HEK293 (cell line): ENCODE results near the gene SUSD6.

ENCODE experiments used
- CTCF ChIA-PET: fragments of 350-600 bp; formaldehyde crosslinking; extraction: SDS; loops from one replicate; lab custom pipeline; 2021; ENCODE audit warnings: antibody characterized with exemption; lab: Yijun Ruan, JAX
- POLR2A ChIA-PET: fragments of 300-600 bp; formaldehyde crosslinking; extraction: SDS; loops from one replicate; lab custom pipeline; 2020; ENCODE audit warnings: antibody characterized with exemption, inconsistent platforms; lab: Yijun Ruan, JAX
- H3K27ac ChIP-seq: fragments of 200-500 bp; sonication (Bioruptor generic); 2 replicates; pipeline ENCODE4 v1.5.1; 2014; ENCODE audit warnings: low read depth, low read length, control low read depth, inconsistent platforms; ENCODE audit errors: extremely low read depth
- H3K36me3 ChIP-seq, 2 experiments: fragments of 200-500 bp in 1 of 2; sonication (Bioruptor generic) in 1 of 2; 1 replicate in 1 of 2; 2 replicates in 1 of 2; pipeline ENCODE4 v1.5.1; 2014 to 2017; ENCODE audit warnings: inconsistent platforms in 2 of 2, low read length in 2 of 2; ENCODE audit not compliant: control insufficient read depth in 2 of 2, insufficient read depth in 1 of 2
- H3K4me1 ChIP-seq: fragments of 200-500 bp; sonication (Bioruptor generic); 2 replicates; pipeline ENCODE4 v1.5.1; 2014; ENCODE audit warnings: mild to moderate bottlenecking, low read length, inconsistent platforms; ENCODE audit not compliant: control insufficient read depth, insufficient read depth
- H3K4me3 ChIP-seq: 2 replicates; pipeline ENCODE4 v1.5.1; 2011; ENCODE audit warnings: low read depth, mild to moderate bottlenecking, control low read depth, low read length, moderate library complexity
- H3K9me3 ChIP-seq: fragments of 200-500 bp; sonication (Bioruptor generic); 2 replicates; pipeline ENCODE4 v1.5.1; 2014; ENCODE audit warnings: low read depth, low read length, inconsistent platforms; ENCODE audit not compliant: control insufficient read depth, insufficient read depth
- GLIS1 ChIP-seq: fragments of 450-650 bp; formaldehyde crosslinking; IDR thresholded peaks from 2 replicates; pipeline ENCODE4 v1.5.1; 2016; ENCODE audit warnings: missing biosample characterization, missing genetic modification characterization
- SP2 ChIP-seq: fragments of 450-650 bp; formaldehyde crosslinking; IDR thresholded peaks from 2 replicates; pipeline ENCODE4 v1.5.1; 2016; ENCODE audit warnings: missing biosample characterization, missing genetic modification characterization
- ZBTB1 ChIP-seq: fragments of 450-650 bp; formaldehyde crosslinking; IDR thresholded peaks from 2 replicates; pipeline ENCODE4 v1.5.1; 2016; ENCODE audit warnings: missing biosample characterization, missing genetic modification characterization
- ZBTB8A ChIP-seq: fragments of 450-650 bp; formaldehyde crosslinking; IDR thresholded peaks from 2 replicates; pipeline ENCODE4 v1.5.1; 2016; ENCODE audit warnings: missing biosample characterization, missing genetic modification characterization
- ZFP37 ChIP-seq: fragments of 450-650 bp; formaldehyde crosslinking; IDR thresholded peaks from 2 replicates; pipeline ENCODE4 v1.5.1; 2016; ENCODE audit warnings: missing biosample characterization, missing genetic modification characterization
- ZNF133 ChIP-seq: fragments of 450-650 bp; formaldehyde crosslinking; IDR thresholded peaks from 2 replicates; pipeline ENCODE4 v1.5.1; 2016; ENCODE audit warnings: missing biosample characterization, missing genetic modification characterization
- ZNF155 ChIP-seq: fragments of 450-650 bp; formaldehyde crosslinking; IDR thresholded peaks from 2 replicates; pipeline ENCODE4 v1.5.1; 2016; ENCODE audit warnings: missing biosample characterization, missing genetic modification characterization
- ZNF157 ChIP-seq: fragments of 450-650 bp; formaldehyde crosslinking; IDR thresholded peaks from 2 replicates; pipeline ENCODE4 v1.5.1; 2016; ENCODE audit warnings: missing biosample characterization, missing genetic modification characterization
- ZNF24 ChIP-seq: fragments of 450-650 bp; formaldehyde crosslinking; IDR thresholded peaks from 2 replicates; pipeline ENCODE4 v1.5.1; 2016; ENCODE audit warnings: missing biosample characterization, missing genetic modification characterization
- ZNF274 ChIP-seq, 2 experiments: fragments of 200-500 bp in 1 of 2; fragments of 450-650 bp in 1 of 2; sonication (Bioruptor generic) in 1 of 2; formaldehyde crosslinking in 1 of 2; IDR thresholded peaks; 2 replicates each; pipeline versions ENCODE4 v1.5.1 to v1.6.1; 2014 to 2016; ENCODE audit warnings: borderline replicate concordance in 1 of 2, inconsistent platforms in 1 of 2, low read length in 1 of 2, missing biosample characterization in 1 of 2, missing genetic modification characterization in 1 of 2
- ZNF350 ChIP-seq: fragments of 450-650 bp; formaldehyde crosslinking; IDR thresholded peaks from 2 replicates; pipeline ENCODE4 v1.5.0; 2017; ENCODE audit warnings: missing biosample characterization, mild to moderate bottlenecking, missing genetic modification characterization
- ZNF501 ChIP-seq: fragments of 450-650 bp; formaldehyde crosslinking; IDR thresholded peaks from 2 replicates; pipeline ENCODE4 v1.5.1; 2016; ENCODE audit warnings: missing biosample characterization, missing genetic modification characterization
- ZNF510 ChIP-seq: fragments of 450-650 bp; formaldehyde crosslinking; IDR thresholded peaks from 2 replicates; pipeline ENCODE4 v1.5.1; 2018; ENCODE audit warnings: mild to moderate bottlenecking, missing genetic modification characterization, missing biosample characterization; ENCODE audit not compliant: insufficient replicate concordance
- ZNF544 ChIP-seq: fragments of 450-650 bp; formaldehyde crosslinking; IDR thresholded peaks from 2 replicates; pipeline ENCODE4 v1.5.0; 2017; ENCODE audit warnings: missing biosample characterization, missing genetic modification characterization
- ZNF670 ChIP-seq: fragments of 450-650 bp; formaldehyde crosslinking; IDR thresholded peaks from 2 replicates; pipeline ENCODE4 v1.5.1; 2016; ENCODE audit warnings: missing biosample characterization, missing genetic modification characterization, low read depth
- ZNF837 ChIP-seq: fragments of 450-650 bp; formaldehyde crosslinking; IDR thresholded peaks from 2 replicates; pipeline ENCODE4 v1.5.1; 2016; ENCODE audit warnings: missing biosample characterization, missing genetic modification characterization
- ZNF843 ChIP-seq: fragments of 450-650 bp; formaldehyde crosslinking; IDR thresholded peaks from 2 replicates; pipeline ENCODE4 v1.5.1; 2016; ENCODE audit warnings: missing biosample characterization, missing genetic modification characterization
- ZXDB ChIP-seq: fragments of 450-650 bp; formaldehyde crosslinking; IDR thresholded peaks from 2 replicates; pipeline ENCODE4 v1.5.1; 2016; ENCODE audit warnings: missing biosample characterization, missing genetic modification characterization
- TF ChIP-seq, protein P1 (sequence below): sonication (generic); formaldehyde crosslinking; IDR thresholded peaks from 2 replicates; pipeline ENCODE4 v1.8.1; 2022; ENCODE audit warnings: mild to moderate bottlenecking, moderate library complexity, missing genetic modification reagents
- TF ChIP-seq, protein P2 (sequence below): fragments of 450-650 bp; formaldehyde crosslinking; IDR thresholded peaks from 2 replicates; pipeline ENCODE4; 2016; ENCODE audit warnings: missing biosample characterization, missing genetic modification characterization
- TF ChIP-seq, protein P3 (sequence below): fragments of 450-650 bp; formaldehyde crosslinking; IDR thresholded peaks from 2 replicates; pipeline ENCODE4 v1.5.1; 2016; ENCODE audit warnings: missing biosample characterization, missing genetic modification characterization
- TF ChIP-seq, protein P4 (sequence below): fragments of 450-650 bp; formaldehyde crosslinking; IDR thresholded peaks from 2 replicates; pipeline ENCODE4 v1.5.1; 2016; ENCODE audit warnings: missing biosample characterization, missing genetic modification characterization
- TF ChIP-seq, protein P5 (sequence below): fragments of 450-650 bp; formaldehyde crosslinking; IDR thresholded peaks from 2 replicates; pipeline ENCODE4 v1.5.1; 2016; ENCODE audit warnings: missing biosample characterization, missing genetic modification characterization

The SUSD6 gene

DNA sequence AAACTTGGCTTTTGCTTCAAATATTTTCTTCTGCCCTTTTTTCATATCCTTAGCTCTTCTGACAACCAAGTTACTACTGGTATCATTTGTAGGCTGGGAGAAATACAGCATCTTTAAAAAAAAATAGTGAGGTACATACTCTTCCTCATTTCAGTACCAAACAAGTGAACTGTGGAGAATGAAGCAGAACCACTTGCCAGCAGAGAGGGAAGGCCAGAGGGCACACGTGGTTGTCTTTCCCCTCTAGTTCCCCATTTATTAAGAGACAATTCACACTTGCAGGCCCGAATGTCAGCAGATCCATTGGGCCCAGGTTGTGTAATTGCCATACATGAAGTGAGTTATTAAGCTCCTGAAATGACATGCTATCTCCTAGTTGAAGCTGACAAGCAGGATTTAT lies 3.2 kb downstream of the SUSD6 start:
- Histone ChIP-seq H3K36me3 (no peaks in the 10 kb centered on the region), H3K9me3 (no peaks in the 10 kb centered on the region), H3K4me1 (peaks cover 25% of the 10 kb centered on the region), H3K4me3 (no peak overlapping the region), H3K27ac (no peak overlapping the region)
- TF ChIP-seq, protein P1, sequence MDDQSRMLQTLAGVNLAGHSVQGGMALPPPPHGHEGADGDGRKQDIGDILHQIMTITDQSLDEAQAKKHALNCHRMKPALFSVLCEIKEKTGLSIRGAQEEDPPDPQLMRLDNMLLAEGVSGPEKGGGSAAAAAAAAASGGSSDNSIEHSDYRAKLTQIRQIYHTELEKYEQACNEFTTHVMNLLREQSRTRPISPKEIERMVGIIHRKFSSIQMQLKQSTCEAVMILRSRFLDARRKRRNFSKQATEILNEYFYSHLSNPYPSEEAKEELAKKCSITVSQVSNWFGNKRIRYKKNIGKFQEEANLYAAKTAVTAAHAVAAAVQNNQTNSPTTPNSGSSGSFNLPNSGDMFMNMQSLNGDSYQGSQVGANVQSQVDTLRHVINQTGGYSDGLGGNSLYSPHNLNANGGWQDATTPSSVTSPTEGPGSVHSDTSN (CRISPR knock-in tag) = no peak
- TF ChIP-seq, protein P2, sequence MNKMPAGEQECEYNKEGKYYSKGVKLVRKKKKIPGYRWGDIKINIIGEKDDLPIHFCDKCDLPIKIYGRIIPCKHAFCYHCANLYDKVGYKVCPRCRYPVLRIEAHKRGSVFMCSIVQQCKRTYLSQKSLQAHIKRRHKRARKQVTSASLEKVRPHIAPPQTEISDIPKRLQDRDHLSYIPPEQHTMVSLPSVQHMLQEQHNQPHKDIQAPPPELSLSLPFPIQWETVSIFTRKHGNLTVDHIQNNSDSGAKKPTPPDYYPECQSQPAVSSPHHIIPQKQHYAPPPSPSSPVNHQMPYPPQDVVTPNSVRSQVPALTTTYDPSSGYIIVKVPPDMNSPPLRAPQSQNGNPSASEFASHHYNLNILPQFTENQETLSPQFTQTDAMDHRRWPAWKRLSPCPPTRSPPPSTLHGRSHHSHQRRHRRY (tag by site-specific recombination) = no peak
- TF ChIP-seq ZNF501 (tag by site-specific recombination) = no peak
- TF ChIP-seq ZNF670 = no peak
- TF ChIP-seq ZNF510 (tag by site-specific recombination) = no peak
- TF ChIP-seq SP2 (tag by site-specific recombination) = no peak
- TF ChIP-seq ZXDB (tag by site-specific recombination) = no peak
- TF ChIP-seq ZBTB1 (tag by site-specific recombination) = no peak
- no peak for TF ChIP-seq ZNF155 (tag by site-specific recombination)
- TF ChIP-seq ZNF544 = no peak
- TF ChIP-seq ZNF837 (tag by site-specific recombination) = no peak
- TF ChIP-seq, protein P3, sequence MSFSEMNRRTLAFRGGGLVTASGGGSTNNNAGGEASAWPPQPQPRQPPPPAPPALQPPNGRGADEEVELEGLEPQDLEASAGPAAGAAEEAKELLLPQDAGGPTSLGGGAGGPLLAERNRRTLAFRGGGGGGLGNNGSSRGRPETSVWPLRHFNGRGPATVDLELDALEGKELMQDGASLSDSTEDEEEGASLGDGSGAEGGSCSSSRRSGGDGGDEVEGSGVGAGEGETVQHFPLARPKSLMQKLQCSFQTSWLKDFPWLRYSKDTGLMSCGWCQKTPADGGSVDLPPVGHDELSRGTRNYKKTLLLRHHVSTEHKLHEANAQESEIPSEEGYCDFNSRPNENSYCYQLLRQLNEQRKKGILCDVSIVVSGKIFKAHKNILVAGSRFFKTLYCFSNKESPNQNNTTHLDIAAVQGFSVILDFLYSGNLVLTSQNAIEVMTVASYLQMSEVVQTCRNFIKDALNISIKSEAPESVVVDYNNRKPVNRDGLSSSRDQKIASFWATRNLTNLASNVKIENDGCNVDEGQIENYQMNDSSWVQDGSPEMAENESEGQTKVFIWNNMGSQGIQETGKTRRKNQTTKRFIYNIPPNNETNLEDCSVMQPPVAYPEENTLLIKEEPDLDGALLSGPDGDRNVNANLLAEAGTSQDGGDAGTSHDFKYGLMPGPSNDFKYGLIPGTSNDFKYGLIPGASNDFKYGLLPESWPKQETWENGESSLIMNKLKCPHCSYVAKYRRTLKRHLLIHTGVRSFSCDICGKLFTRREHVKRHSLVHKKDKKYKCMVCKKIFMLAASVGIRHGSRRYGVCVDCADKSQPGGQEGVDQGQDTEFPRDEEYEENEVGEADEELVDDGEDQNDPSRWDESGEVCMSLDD (tag by site-specific recombination) = no peak
- POLR2A ChIA-PET = interaction anchor here (1.2 kb wide), 1 partner anchor 152 kb away, joined by 3 read pairs; the partner anchor contains the start of gene SRSF5
- CTCF ChIA-PET = interaction anchor here (0.7 to 0.9 kb wide), 3 partner anchors 9 to 153 kb away, joined by 3 to 4 read pairs (median 3); no protein-coding TSS in a partner anchor

DNA sequence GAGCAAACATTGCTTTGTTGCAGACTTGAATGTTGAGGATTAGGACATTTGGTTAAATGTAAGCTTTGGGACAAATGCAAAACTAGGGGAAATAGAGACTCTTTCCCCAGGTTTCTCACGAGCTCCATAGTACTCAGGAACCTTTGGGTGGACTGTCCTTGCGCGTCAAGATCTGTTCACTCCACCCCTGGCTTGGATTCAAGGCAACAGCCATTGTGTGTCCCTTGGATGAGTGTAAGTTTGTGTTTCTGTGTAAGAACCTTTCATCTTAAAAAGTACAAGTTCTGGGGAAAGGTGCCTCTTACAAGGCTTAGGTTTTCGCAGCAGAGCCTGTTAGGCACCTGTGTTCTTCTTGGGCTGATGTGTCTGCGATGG lies 3.7 kb downstream of the SUSD6 start:
- Histone ChIP-seq H3K4me3 (no peak overlapping the region), H3K36me3 (no peaks in the 10 kb centered on the region), H3K9me3 (no peaks in the 10 kb centered on the region), H3K4me1 (peaks cover 25% of the 10 kb centered on the region), H3K27ac (no peak overlapping the region)
- POLR2A ChIA-PET = interaction anchor here (1.2 kb wide), 1 partner anchor 151 kb away, joined by 3 read pairs; the partner anchor contains the start of gene SRSF5
- TF ChIP-seq, protein P4, sequence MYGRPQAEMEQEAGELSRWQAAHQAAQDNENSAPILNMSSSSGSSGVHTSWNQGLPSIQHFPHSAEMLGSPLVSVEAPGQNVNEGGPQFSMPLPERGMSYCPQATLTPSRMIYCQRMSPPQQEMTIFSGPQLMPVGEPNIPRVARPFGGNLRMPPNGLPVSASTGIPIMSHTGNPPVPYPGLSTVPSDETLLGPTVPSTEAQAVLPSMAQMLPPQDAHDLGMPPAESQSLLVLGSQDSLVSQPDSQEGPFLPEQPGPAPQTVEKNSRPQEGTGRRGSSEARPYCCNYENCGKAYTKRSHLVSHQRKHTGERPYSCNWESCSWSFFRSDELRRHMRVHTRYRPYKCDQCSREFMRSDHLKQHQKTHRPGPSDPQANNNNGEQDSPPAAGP (tag by site-specific recombination) = no peak
- TF ChIP-seq ZNF157 (tag by site-specific recombination) = no peak
- no peak for TF ChIP-seq GLIS1 (tag by site-specific recombination)
- TF ChIP-seq, protein P1 (CRISPR knock-in tag) = no peak
- no peak for TF ChIP-seq ZNF274 (IDR thresholded peaks at IDR 0.05; ENCODE audit: low read length)
- TF ChIP-seq ZNF274 (tag by site-specific recombination; IDR thresholded peaks at IDR 0.05; ENCODE audit: borderline replicate concordance) = no peak
- no peak for TF ChIP-seq ZNF24 (tag by site-specific recombination)
- TF ChIP-seq ZNF350 = no peak
- no peak for TF ChIP-seq ZFP37 (tag by site-specific recombination)
- TF ChIP-seq ZNF843 (tag by site-specific recombination) = no peak
- TF ChIP-seq ZBTB8A (tag by site-specific recombination) = no peak
- TF ChIP-seq, protein P5, sequence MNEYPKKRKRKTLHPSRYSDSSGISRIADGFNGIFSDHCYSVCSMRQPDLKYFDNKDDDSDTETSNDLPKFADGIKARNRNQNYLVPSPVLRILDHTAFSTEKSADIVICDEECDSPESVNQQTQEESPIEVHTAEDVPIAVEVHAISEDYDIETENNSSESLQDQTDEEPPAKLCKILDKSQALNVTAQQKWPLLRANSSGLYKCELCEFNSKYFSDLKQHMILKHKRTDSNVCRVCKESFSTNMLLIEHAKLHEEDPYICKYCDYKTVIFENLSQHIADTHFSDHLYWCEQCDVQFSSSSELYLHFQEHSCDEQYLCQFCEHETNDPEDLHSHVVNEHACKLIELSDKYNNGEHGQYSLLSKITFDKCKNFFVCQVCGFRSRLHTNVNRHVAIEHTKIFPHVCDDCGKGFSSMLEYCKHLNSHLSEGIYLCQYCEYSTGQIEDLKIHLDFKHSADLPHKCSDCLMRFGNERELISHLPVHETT (tag by site-specific recombination) = no peak
- TF ChIP-seq ZNF133 (tag by site-specific recombination) = no peak
- CTCF ChIA-PET = interaction anchor here (0.6 to 0.9 kb wide), 4 partner anchors 8 to 152 kb away, joined by 3 to 4 read pairs (median 3); no protein-coding TSS in a partner anchor
